ENCODE results near the gene URAD.

DNA sequence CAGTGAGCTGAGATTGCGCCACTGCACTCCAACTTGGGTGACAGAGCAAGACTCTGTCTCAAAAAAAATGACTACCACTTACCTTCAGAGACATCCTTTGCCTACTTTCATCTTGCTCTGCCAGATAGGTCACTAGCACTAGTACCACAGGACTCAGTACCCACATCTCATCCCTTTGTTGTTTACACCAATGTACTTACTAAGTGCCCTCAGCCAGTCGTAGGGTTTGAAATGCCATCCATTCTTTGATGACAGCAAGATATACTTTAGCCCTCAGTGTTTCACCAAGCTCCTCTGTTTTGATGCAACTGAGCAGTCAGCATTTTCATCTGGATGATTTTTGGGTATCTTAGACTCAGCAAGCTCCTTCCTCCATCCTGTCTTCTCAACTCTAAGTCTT, 6.1 kb downstream of the URAD start:
- TF ChIP-seq CTCF (IDR thresholded peaks at IDR 0.05) (no peak), POLR2A (IDR thresholded peaks at IDR 0.05) (no peak)

Measured in adrenal gland (tissue), 5 donors.